GM23338 (cell line): ENCODE measurements around the gene CAMKV.

Source experiments
- EZH2phosphoT487 ChIP-seq: fragments of 200-600 bp; sonication (generic); IDR thresholded peaks from one replicate; pipeline ENCODE4 v1.8.1; 2018; ENCODE audit warnings: antibody characterized with exemption; ENCODE audit not compliant: unreplicated experiment
- POLR2AphosphoS5 ChIP-seq: IDR thresholded peaks from 2 replicates; pipeline ENCODE4 v1.6.1; 2016; ENCODE audit warnings: antibody characterized with exemption, low read depth
- TF ChIP-seq, protein P1 (sequence below), 2 experiments: fragments of 200-600 bp in 1 of 2; sonication (generic) in 1 of 2; conservative IDR thresholded peaks; 2 replicates each; pipeline versions ENCODE4 v1.5.1 to v1.6.1; 2016 to 2017; ENCODE audit warnings: antibody characterized with exemption in 2 of 2, low read depth in 2 of 2, mild to moderate bottlenecking in 2 of 2, moderate library complexity in 1 of 2

DNA sequence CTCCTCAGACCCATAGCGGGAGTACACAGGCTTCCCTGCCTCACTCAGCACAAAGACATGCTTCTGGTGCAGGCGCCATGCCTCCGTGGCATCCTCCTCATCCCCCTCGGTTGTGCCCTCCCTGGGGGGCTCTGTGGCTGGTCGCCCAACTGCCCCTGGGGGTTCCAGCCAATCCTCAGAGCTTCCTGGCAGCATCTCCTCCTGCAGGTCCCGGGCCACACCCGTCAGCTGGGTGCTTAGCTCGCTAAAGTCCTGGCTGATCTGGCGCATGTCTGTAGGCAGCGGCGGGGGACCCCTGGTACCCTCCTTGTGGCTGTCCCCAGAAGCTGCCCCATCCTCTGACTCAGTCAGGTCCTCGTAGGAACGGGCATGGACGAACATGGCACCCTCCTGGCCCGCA lies 41.9 kb upstream of the CAMKV start:
- no peak for TF ChIP-seq EZH2phosphoT487
- TF ChIP-seq, protein P1, sequence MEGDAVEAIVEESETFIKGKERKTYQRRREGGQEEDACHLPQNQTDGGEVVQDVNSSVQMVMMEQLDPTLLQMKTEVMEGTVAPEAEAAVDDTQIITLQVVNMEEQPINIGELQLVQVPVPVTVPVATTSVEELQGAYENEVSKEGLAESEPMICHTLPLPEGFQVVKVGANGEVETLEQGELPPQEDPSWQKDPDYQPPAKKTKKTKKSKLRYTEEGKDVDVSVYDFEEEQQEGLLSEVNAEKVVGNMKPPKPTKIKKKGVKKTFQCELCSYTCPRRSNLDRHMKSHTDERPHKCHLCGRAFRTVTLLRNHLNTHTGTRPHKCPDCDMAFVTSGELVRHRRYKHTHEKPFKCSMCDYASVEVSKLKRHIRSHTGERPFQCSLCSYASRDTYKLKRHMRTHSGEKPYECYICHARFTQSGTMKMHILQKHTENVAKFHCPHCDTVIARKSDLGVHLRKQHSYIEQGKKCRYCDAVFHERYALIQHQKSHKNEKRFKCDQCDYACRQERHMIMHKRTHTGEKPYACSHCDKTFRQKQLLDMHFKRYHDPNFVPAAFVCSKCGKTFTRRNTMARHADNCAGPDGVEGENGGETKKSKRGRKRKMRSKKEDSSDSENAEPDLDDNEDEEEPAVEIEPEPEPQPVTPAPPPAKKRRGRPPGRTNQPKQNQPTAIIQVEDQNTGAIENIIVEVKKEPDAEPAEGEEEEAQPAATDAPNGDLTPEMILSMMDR (conservative IDR thresholded peaks at IDR 0.05; ENCODE audit: low read depth in 2 of 2): no peak
- TF ChIP-seq POLR2AphosphoS5: no peak
